GM19099 (cell line): Measurements from ENCODE around the gene CDH4.

Experiments used
- POLR2A ChIP-seq: IDR thresholded peaks from 3 replicates; pipeline ENCODE4 v1.6.1; 2011; ENCODE audit warnings: low read depth; ENCODE audit not compliant: insufficient read length; ENCODE audit errors: extremely low read depth

The CDH4 gene

DNA sequence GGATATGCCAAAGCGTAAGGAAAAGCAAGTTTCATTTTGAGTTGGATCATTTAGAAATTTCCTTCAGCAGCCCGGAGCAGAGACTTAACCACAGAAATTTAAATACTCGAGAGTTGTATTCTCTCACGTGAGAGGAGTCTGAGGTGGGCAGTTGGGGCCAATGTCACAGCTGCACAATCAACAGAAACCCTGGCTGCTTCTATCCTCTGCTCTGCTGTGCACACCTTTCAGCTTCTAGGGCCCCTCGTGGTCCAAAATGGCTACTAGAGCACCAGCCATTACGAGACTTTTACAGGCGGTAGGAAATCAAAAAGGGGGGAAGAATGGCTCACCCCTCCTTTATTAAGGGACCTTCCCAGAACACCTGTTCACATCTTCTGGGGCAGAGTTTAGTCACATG is 659.8 kb downstream of the CDH4 start:
- TF ChIP-seq POLR2A = no peak

DNA sequence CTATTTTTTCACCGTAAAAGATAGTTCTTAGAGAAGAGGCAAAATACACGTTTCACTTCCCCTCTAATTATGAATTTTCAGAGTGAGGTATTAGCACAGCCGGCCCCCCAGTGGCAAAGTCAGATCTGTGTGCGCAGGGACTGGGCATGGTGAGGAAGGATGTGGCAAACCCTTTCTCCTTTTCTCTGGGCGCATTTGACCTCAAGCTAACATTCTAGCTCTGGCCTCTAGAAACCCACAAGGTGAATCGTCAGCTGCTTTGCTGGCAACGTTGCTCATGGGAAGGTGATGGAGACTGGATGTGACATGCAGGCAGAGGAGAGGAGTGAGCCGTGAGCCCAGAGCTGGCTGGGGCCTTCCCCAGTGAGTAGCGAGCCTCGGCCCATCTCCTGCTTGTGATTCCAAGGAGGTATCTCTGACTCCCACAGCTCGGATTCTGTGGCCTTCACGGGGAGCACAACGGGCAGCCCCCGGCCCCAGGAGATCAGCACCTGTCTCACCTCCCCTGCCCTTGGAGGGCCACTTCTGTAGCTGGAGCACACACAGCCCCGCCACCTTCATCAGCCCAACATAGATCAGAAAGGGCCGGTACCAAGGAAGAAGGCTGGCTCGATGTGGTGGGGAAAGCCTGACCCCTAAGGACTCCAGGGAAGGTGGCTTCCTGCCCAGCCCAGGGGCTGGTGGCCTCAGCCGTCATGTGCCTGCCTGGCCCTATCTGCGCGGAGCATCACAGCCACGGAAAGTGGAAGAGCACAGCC is 660.8 kb downstream of the CDH4 start:
- TF ChIP-seq POLR2A = no peak

- TF ChIP-seq POLR2A = no peak
Measured at GRCh38 chr20:61913423-61914225, 661.6 kb downstream of the CDH4 start.

DNA sequence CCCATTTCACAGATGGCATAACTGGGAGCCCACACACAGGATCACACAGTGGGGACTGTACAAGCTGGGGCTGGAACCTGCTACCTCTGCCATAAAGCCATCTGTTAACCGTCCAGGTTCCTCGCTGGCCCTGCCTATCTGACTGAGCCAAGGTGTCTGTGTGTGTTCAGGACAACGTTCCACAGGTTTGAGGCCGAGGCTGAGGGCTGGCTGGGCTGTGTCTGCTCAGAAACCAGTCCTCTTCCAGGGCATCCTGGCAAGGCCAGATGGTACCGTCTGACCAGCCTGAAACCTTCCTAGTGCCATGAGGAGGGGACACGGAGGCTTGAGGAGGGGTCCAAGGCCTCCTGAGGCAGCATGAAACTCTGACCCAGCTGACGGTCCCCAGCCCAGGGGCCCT is 663.0 kb downstream of the CDH4 start:
- no peak for TF ChIP-seq POLR2A

- no peak for TF ChIP-seq POLR2A
Measured at GRCh38 chr20:61916318-61916891, 664.3 kb downstream of the CDH4 start.

- no peak for TF ChIP-seq POLR2A
Measured at GRCh38 chr20:61917474-61918145, 665.5 kb downstream of the CDH4 start.

GRCh38 chr20:61918548-61918947 is 666.5 kb downstream of the CDH4 start:
- no peak for TF ChIP-seq POLR2A

DNA sequence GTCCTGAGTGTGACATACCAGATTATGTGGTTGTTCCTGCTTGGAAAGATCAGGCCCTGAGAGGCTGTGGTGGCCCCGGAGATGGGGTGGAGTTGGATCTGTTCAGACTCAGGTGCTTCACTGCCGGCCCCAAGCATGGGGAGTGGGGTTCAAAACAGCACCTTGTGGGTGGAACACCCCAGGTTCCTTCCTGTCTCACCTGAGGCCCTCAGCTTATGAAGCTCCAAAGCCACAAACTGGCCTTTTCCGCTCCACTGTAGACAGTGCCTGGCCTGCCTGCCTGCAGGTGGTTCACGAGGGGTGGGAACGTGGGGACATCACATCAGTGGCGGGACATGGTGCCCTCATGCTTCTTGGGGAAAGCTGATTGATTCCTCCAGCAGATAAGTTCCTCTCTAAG is 667.2 kb downstream of the CDH4 start:
- TF ChIP-seq POLR2A = no peak

DNA sequence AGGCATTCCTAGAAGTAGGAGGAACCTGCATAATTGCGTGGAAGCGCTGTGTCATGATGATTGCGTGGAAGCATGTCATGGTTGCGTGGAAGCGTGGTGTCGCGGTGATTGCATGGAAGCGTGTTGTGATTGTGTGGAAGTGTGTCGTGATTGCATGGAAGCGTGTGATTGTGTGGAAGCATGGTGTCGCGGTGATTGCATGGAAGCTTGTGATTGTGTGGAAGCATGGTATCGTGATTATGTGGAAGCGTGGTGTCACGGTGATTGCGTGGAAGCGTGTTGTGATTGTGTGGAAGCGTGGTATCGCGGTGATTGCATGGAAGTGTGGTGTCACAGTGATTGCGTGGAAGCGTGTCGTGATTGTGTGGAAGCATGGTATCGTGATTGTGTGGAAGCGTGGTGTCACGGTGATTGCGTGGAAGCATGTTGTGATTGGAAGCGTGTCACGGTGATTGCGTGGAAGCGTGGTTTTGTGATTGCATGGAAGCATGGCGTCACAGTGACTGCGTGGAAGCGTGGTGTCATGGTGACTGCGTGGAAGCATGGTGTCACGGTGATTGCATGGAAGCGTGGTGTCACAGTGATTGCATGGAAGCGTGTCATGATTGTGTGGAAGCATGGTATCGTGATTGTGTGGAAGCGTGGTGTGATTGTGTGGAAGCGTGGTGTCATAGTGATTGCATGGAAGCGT is 667.8 kb downstream of the CDH4 start:
- no peak for TF ChIP-seq POLR2A

- TF ChIP-seq POLR2A = no peak
Measured at GRCh38 chr20:61922411-61922810, 670.4 kb downstream of the CDH4 start.

GRCh38 chr20:61922936-61923335 is 670.9 kb downstream of the CDH4 start:
- TF ChIP-seq POLR2A = no peak

GRCh38 chr20:61923371-61924166 is 671.5 kb downstream of the CDH4 start:
- TF ChIP-seq POLR2A = no peak

- no peak for TF ChIP-seq POLR2A
Measured at GRCh38 chr20:61924211-61924857, 672.3 kb downstream of the CDH4 start.

DNA sequence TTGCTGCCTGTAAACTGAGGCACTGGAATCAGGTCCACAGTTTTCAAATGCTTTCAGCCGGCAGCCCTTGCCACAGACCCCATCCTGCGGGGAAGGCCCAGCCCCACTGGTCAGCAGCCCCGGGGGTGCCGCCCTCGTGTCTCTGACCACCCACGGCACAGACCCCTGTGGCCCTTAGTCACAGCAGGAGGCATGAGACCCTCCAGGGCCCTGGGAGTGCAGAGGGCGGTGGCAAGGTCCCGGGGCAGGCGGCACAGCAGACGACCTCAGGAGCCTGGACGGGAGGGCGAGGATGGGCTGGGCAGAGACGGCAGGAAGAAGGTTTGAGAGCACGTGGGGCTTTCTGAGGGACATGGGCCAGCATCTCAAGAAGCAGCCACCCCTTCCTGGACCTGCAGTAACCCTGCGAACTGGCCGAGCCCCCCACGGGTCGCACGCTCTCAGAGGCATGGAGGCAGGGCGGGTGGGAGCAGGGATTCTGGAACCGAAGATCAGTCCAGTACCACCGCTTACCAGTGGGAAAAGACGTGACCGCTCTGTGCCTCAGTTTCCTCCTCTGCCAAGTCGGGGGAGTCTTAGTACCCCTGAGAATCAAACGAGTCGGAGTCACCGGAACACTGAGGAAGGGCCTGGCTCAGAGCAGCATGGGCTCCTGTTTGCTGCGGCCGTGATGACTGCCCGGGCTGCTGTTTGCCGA is 672.9 kb downstream of the CDH4 start:
- TF ChIP-seq POLR2A = no peak
